Heart left ventricle (tissue), 13 donors: ENCODE data around the gene ANKRD28.

Experiments
- POLR2A ChIP-seq, 2 donors: fragments of 450-650 bp; IDR thresholded peaks; one replicate each; pipeline ENCODE4 v1.6.1; 2017; ENCODE audit warnings: antibody characterized with exemption in 2 of 2, mild to moderate bottlenecking in 2 of 2, moderate library complexity in 2 of 2
- TF ChIP-seq, protein P1 (sequence below), 12 donors: fragments of 200-600 bp; sonication (generic) in 4 of 12; IDR thresholded peaks; one replicate each; pipeline versions ENCODE4 v1.5.0 to v1.8.0; 2018 to 2022; ENCODE audit warnings: antibody characterized with exemption in 12 of 12, mild to moderate bottlenecking in 5 of 12
- donor health status: ischemic (EF 13 %, LVEDD 7.1; RV severe dilation, severe dysfunction).
- donor health status: DM: no; HTN: yes; CAD: no.
- donor health status: DM: no; HTN: no; CAD: no.
- donor health status: ischemic (EF 25% LVEDD 6.9; RV normal size, moderate dysfunction).
- donor health status: ischemic (EF 25% LVEDD 5.7; RV mildly dilated, moderate dysfunction).
- donor health status: ischemic (EF 35%, LVEDD 5.7; RV mildly dilated, moderate dysfunction).
- donor health status: nonischemic (EF 11% LVEDD 7.7; RV severe dilation, severe dysfunction).
- donor health status: DM: yes; HTN: yes; CAD: no.
- donor health status: PGD.
- donor health status: ischemic (EF 29% LVEDD 5.4; RV normal size, mild dysfunction).
- donor health status: nonischemic (EF 23%, LVEDD 6.1; RV moderate dilation, normal function).

DNA sequence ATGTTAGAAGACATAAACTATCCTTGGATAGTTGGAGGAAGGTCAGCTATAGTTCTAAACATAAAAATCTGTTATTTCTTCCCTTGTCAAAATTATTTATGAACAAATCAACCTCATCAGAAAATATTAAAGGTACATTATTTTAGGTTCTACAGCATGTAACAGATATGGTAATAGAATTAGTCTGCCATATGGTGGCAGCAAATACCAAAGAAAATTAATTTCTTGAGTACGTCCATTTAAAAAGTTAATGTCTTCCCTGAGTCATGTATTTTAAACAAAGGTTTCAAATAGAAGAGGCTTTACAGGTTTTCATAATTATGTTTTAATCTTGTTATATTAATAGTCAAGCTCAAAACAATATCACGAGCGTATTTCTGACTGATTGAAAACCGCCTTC, 17.9 kb upstream of the ANKRD28 start:
- TF ChIP-seq, protein P1, sequence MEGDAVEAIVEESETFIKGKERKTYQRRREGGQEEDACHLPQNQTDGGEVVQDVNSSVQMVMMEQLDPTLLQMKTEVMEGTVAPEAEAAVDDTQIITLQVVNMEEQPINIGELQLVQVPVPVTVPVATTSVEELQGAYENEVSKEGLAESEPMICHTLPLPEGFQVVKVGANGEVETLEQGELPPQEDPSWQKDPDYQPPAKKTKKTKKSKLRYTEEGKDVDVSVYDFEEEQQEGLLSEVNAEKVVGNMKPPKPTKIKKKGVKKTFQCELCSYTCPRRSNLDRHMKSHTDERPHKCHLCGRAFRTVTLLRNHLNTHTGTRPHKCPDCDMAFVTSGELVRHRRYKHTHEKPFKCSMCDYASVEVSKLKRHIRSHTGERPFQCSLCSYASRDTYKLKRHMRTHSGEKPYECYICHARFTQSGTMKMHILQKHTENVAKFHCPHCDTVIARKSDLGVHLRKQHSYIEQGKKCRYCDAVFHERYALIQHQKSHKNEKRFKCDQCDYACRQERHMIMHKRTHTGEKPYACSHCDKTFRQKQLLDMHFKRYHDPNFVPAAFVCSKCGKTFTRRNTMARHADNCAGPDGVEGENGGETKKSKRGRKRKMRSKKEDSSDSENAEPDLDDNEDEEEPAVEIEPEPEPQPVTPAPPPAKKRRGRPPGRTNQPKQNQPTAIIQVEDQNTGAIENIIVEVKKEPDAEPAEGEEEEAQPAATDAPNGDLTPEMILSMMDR (IDR thresholded peaks at IDR 0.05), result peak; percentile 25 to 70 (median 52)
- no peak for TF ChIP-seq POLR2A (IDR thresholded peaks at IDR 0.05)
